Cerebellar cortex (tissue), 1 donor: ENCODE data around the gene MRPL54.

Source experiments
- DNase-seq: peaks from one replicate; pipeline ENCODE4 v3.0.0-alpha.2; 2015; ENCODE audit warnings: low spot score

Gene MRPL54

DNA sequence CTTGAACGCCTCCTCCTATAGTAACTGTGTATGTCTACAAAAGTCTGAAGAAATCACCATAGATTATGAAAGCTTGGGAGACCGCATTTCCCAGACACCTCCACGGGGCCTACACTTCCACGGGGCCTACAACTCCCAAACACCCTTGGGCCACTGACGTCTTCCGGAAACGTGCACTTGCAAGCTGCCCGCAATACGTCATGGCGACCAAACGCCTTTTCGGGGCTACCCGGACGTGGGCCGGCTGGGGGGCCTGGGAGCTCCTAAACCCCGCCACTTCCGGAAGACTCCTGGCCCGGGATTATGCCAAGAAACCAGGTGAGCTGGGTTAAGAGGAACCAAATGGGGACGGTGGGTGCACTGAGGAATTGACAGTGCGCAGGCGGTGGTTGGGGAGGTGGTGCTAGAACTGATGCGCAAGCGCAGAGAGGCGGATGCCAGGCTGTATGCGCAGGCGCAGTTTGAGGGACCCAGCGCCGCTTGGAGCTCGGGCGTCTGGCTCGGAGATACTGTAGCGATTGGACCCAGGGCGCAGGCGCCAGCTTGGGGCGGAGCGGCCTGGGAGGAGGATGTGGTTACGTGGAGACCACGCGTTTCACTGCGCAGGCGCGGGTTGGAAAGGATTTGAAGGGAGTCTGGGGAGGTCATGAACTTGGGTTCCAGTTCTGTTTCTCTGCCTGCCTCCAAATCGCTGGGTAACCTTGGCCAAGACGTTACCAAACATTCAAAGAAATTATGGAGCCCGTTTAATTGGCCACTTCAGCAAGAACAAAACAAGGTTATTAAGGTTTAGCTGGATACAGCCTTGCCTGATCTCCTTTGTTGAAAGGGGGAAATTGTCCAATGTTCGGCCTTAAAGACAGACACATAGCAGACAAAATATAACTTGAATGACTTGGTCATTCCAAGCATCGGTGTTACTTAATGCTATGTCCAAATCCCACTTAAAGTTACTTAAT lies at the start of gene MRPL54:
Gene MRPL54, plus strand, starts transcription at position 182 of the 959 bp plus-strand sequence. Its CDS starts 19 bp downstream, at position 201.
- peak; percentile 99 for DNase-seq

DNA sequence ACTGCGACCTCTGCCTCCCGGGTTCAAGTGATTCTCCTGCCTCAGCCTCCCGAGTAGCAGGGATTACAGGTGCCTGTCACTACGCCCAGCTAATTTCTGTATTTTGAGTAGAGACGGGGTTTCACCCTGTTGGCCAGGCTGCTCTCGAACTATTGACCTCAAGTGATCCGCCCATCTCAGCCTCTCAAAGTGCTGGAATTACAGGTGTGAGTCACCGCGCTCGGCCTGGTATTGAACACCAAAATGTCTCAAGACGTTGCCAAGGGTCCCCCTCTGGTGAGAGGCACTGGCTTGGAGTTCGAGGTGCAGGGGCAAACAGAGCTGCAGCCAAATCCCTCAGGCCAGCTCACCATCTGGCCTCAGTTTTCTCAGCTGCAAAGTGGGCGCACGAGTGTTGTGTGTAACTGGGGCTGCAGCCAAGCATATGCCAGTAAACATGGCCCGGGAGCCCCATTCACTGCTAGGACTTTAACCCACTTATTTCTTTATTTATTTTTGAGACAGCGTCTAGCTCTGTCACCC lies 46.3 kb upstream of the MRPL54 start:
- no peak for DNase-seq

DNA sequence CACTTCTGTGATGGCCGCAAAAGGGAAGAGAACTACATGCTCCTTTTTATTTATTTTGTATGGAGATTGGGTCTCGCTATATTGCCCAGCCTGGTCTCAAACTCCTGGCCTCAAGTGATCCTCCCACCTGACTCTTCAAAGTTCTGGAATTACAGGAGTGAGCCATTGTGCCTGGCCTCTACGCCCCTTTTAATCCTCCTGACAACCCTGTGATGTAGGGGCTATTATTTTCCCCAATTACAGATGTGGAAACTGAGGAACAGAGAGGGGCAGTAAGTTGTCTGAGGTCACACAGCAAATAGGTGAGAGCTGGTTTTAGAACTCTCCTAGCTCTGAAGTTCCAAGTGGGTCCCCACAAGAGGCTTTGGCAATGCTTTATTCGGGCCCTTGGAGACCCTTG lies 42.6 kb upstream of the MRPL54 start:
- no peak for DNase-seq

DNA sequence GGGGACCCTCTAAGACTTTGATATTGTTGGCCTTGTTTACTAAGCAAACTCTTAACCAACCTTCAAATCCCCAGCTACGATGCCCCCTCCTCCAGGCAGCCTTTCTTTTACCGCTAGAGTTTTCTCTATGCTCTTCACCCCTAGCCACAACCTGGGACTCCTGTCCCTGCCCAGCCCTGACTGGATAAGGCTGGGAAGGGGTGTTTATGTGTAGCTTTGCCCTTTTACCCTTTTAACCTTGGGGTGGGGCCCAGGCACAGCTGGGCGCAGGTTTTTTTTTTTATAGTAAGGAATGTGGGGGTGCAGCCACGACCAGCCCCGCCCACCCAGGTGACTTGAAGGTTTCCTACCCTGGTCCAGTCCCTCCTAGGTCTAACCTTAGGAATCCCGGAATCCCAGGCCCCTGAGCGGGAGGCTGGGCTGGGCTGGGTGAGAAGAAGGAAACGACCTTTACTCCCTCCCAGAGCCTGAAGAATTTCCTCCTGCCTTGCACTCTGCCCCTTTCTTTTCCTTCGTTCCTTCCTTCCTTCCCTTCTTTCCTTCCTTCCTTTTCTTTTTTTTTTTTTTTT lies 42.0 kb upstream of the MRPL54 start:
- DNase-seq, result no peak

DNA sequence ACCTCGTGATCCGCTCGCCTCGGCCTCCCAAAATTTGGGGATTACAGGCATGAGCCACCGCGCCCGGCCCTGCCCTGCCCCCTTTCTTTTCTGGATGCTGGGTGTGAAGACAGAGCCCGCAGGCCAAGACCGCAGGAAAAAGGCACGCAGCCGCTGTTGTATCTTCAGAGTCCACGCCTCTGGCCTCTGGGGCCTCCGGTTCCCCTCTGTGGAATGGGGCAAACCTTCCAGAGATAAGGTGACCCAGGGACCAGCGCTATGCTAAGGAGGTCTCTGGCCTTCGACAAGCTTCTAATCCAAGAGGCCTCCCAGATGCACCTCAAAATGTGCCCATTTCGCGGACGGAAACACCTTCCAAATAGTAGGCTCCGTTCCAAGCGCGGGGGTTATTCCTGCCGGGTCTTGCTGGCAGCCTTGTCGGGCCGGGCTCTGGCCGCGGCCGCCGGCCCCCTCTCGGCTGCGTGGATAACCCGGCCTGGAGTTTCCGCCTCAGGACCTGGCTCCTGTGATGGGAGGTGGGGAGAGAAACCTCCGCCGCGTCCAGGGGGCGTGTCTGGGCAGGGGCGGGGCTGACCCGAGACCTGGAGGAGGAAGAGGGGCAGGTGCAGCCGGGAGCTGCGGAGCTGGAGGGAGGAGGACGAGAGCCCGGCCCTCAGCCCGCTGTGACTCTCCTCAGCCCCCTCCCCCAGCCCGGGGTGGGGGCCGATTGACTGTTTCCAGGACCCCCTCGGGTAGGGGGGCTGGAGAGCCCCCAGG lies 41.2 kb upstream of the MRPL54 start:
- peak; percentile 74 for DNase-seq

DNA sequence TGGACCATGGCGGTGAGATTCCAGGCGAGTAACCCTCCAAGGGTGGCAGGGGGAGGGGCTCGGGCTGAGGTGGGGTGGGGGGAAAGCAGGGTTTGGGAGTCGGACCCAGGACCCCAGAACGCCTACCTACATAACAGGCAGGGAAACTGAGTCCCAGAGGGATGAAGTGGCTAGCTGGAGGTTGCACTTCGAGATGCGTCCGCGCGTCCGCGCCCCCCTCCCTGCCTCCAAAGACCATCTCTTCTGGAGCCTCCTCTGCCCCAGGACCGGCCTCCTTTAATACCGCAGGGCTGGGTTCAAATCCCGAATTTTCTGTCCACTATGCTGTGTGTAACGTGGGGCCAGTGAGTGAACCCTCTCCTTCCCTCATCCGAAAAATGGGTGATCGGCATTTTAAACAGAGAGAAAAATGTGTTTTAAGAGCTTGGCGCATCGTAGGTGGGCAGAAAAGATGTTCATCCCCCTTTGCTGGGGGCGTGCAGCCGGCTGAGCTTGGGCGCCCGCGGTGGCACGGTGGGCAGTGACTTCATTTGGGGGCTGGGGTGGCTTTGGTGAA lies 40.5 kb upstream of the MRPL54 start:
- no peak for DNase-seq

DNA sequence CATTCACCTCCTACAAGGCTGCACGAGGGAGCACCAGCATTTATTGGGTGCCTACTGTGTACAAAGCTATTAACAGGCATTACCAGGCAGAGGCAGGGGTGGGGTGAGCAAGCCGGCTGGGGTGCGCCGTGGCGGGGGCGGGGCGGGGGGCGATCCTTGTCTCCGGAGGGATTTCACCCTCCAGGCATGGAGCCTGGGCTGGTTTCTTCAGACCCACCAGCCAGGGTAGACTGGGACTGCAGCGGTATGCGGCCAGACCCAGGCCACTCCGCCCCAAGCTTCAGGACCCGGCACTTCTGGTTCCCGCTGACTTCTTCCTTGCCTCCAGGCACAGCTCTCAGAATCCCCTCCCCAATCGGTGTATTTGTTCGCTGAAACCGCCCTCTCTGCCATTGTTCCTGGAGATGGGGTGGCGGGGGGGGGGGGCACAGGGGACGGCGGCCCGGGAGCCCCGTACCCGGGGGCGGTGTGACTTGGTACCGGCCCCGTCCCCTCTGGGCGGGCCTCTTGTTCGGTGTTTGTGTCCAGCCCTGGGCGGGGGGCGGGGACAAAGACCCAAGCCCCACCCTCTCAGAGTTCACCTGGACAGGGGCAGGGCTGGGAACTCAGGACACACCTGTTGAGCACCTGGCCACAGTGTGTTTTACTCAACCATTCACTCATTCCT lies 39.9 kb upstream of the MRPL54 start:
- DNase-seq, result no peak

DNA sequence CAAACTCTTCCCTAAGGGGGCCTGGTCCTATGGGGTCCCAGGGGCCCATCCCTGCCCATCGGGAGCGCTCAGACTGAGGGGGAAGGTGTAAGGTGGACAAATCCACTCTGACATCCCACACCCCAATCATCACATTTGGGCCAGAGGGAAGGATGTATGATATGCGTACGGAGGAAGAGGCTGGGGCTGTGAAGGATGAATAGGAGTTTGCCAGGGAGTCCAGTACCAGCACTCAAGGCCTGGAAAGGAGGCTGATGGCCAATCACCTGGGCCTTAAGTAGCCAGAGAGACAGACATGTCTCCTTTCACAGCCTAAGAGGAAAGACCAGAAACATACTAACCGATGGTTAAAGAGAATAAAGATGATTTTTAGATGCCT lies 39.4 kb upstream of the MRPL54 start:
- DNase-seq, result no peak

DNA sequence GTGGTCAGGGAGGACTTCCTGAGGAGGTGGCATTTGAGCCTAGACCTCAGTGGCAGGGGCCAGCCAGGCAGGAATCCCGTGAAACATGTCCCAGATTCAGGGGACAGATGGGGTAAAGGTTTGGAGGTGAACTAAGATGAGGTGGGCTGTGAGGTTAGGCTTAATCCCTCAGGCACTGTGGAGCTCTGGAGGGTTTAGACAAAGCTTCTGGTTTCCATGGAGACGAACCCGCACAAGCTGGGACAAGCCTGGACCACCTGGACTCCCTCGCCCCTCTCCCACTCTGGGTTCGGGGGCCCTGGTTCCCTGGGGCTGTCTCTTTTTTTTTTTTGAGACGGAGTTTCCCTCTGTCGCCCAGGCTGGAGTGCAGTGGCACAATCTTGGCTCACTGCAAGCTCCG lies 38.6 kb upstream of the MRPL54 start:
- DNase-seq, result no peak

DNA sequence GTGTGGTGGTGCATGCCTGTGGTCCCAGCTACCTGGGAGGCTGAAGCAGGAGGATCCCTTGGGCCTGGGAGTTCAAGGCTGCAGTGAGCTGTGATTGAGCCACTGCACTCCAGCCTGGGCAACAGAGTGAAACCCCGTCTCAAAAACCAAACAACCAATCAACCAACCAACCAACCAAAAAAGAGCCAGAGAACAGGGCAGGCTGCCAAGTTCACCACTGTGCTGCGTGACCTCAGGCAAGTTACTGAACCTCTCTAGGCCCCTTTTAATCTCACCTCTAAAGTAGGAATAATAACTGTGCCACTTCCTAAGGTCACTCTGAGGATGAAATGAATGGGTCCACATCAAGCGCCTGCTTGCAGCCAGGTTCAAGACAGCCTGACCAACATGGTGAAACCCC lies 37.4 kb upstream of the MRPL54 start:
- DNase-seq, result no peak

DNA sequence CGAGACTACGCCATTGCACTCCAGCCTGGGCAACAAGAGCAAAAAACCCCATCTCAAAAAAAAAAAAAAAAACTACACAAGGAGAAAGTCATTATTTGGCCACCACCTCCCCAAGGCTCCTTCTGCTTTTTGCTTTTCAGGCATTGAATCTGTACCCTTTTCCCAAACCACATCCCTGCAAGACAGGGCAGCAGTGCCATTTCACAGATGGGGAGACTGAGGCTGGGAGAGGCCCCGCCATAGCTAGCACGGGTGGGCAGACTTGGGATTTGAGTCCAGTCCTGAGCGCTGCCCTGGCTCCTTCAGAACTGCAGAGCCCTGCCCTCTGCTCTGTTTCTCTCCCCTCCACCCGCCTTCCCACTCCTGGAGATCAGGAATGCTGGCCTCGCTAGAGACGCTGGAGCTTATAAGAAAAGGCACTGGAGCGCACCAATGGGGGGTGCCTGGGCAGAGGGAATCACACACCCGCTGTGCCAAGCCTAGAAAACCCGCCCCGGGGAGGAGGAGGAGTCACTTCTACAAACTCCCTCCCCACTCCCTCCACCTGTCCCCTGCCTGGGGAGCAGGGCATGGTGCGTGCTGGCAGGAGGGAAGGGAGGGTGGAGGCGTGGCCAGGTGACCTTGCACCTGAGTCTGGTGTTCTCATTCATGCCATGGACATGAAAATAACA lies 36.7 kb upstream of the MRPL54 start:
- DNase-seq, result no peak

DNA sequence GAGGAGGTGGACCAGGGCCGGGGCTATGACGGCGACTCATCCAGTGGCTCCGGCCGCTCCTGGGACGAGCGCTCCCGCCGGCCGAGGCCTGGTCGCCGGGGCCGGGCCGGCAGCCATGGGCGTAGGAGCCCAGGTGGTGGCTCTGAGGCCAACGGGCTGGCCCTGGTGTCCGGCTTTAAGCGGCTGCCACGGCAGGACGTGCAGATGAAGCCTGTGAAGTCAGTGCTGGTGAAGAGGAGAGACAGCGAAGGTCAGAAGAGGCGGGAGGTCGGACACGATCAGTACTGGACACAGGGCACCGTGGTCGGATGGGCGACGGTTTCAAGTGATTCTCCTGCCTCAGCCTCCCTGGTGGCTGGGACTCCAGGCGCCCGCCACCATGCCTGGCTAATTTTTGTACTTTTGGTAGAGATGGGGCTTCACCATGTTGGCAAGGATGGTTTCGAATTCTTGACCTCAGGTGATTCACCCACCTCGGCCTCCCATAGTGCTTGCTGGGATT lies 32.0 kb upstream of the MRPL54 start:
- no peak for DNase-seq

DNA sequence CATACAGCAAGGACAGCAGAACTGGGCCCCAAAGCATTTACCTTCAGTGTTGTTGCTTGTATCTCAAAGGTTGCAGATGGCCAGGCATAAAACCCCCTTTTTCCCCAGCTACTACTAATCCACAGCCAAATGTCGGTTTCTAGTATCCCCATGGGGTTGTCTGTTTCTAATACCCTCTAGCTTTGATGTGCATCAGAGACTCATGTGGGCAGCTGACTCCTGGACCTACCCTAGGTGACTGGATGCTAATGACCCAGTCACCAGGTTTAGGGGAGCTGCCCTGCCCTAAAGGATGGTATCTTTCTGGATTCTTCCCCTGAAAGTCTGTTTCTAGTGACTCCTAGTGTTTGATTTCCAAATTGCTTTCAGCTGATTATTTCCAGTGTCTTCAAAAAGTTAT lies 30.4 kb upstream of the MRPL54 start:
- no peak for DNase-seq

DNA sequence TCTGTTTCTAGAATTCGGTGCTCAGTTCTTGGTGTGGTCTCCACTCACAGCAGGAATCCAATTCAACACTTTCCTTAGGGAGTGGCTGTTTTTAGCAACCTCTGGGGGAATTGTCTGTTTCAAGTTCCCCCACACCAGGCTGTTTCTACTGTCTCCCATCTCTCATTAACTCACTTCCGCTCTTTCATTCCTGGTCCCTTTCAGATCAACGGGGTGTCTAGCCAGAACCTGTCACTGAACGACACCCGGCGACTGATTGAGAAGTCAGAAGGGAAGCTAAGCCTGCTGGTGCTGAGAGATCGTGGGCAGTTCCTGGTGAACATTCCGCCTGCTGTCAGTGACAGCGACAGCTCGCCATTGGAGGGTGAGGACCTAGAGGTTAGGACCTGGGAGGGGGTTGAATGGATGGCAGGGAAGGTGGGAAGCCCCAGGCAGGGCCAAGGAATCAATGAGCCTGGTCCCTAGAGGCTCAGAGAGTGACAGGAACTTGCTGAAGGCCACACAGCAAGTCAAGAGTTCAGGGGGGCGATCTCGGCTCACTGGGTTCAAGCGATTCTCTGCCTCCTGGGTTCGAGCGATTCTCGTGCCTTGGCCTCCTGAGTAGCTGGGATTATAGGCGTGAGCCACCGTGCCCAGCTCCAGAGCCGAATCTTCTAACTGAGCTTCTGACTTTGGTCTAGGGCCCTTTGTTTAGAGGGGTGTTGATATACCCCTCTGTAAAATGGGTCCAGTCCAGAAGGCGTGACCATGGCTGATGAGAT lies 28.8 kb upstream of the MRPL54 start:
- no peak for DNase-seq

DNA sequence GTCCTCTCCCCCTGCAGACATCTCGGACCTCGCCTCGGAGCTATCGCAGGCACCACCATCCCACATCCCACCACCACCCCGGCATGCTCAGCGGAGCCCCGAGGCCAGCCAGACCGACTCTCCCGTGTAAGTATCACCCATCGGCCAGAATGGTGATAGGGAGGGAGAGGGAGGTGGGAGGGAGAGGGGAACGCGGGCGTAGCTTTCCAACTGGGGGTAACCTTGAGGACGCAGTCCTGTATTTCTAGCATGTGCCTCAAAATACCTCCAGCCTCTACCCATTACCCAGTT lies 28.2 kb upstream of the MRPL54 start:
- DNase-seq, result no peak

DNA sequence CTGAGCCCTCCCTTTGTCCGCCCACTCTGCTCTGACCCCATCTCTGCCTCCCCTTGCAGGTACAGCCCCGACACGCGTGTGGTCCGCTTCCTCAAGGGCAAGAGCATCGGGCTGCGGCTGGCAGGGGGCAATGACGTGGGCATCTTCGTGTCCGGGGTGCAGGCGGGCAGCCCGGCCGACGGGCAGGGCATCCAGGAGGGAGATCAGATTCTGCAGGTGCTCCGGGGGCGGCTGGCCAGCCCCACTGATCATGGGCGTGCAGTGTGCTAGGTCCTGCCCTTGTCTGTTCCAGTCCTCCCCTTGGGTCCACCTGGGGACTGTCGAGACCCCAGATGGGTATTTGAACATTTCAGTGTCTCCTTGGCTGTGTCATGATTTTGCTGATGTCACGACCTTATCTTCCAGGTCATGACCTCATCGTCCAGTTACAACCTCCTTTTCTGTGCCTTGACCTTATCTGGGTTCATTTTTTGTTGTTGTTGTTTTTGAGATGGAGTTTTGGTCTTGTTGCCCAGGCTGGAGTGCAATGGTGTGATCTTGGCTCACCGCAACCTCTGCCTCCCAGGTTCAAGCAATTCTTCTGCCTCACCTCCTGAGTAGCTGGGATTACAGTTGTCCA lies 26.3 kb upstream of the MRPL54 start:
- DNase-seq, result no peak

DNA sequence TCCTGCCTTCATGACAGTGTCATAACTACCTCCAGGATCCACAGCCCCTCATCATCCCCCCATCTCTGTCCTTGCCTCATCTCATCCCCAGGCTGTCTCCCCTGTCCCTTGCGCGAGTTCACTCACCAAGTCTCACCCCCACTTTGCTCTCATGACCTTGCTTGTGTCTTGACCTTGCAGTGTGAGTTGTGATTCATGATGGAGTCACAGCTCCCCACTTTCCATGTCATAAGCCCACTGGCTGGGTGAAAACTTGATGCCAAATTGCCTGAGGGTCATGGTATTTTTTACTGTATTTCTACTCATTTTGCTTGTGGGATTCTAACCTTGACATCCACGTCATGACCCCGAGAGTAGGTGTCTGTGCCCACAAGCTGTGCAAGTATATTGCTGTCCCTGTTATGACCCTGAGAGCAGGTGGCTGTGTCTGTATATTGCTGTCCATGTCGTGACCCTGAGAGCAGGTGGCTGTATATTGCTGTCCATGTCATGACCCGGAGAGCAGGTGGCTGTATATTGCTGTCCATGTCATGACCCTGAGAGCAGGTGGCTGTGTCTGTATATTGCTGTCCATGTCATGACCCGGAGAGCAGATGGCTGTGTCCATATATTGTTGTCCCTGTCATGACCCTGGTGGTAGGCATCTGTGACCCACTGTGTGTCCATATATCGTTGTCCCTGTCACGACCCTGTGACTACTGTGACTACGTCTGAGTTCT lies 24.8 kb upstream of the MRPL54 start:
- DNase-seq, result no peak

DNA sequence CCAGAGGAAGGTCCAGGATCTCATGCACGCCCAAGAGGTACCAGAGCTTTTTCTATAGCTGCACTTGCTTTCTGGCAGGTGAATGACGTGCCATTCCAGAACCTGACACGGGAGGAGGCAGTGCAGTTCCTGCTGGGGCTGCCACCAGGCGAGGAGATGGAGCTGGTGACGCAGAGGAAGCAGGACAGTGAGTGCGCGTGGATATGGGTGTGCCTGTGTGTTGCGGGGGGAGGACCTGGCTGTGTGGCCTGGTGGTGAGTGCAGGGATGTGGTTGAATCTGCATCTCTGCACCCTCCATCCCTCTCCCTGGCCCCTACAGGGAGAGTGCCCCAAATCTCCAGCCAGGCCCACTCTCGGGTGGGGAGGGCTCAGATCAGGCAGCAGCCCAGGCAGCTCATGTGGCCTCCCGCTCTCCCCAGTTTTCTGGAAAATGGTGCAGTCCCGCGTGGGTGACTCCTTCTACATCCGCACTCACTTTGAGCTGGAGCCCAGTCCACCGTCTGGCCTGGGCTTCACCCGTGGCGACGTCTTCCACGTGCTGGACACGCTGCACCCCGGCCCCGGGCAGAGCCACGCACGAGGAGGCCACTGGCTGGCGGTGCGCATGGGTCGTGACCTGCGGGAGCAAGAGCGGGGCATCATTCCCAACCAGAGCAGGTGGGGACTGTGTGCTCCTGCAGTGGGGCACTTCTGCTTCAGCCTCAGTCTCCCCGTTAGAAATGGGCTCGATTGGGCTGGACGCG lies 23.8 kb upstream of the MRPL54 start:
- no peak for DNase-seq

DNA sequence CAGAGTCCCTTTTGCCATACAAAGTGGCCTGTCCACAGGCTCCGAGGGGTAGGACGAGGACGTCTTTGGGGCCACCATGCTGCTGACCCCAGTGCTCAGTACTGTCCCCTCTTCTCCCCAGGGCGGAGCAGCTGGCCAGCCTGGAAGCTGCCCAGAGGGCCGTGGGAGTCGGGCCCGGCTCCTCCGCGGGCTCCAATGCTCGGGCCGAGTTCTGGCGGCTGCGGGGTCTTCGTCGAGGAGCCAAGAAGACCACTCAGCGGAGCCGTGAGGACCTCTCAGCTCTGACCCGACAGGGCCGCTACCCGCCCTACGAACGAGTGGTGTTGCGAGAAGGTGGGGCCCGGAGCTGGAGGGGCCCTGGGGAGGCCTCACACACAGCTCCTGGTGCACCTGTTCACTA lies 22.1 kb upstream of the MRPL54 start:
- no peak for DNase-seq
